Activated CD8-positive, alpha-beta memory T cell treated with anti-CD3 and anti-CD28 coated beads for 24 hours (primary cell): ENCODE data around the gene TBC1D10A.
A peak's percentile ranks its signal among the peaks of the same experiment; 100 is the strongest.

Source experiments
- DNase-seq: peaks from one replicate; pipeline ENCODE4 v3.0.0-alpha.2; 2020

Gene TBC1D10A

GRCh38 chr22:30297991-30298701 is 28.6 kb downstream of the TBC1D10A start:
- DNase-seq, result no peak

GRCh38 chr22:30297276-30297990 is 29.3 kb downstream of the TBC1D10A start:
- no peak for DNase-seq

GRCh38 chr22:30296833-30297232 is 29.9 kb downstream of the TBC1D10A start:
- DNase-seq, result no peak

- DNase-seq, result no peak
Measured at GRCh38 chr22:30296324-30296723, 30.4 kb downstream of the TBC1D10A start.

- DNase-seq, result no peak
Measured at GRCh38 chr22:30295576-30295975, 31.2 kb downstream of the TBC1D10A start.

GRCh38 chr22:30294830-30295229 is 31.9 kb downstream of the TBC1D10A start:
- DNase-seq, result no peak

- no peak for DNase-seq
Measured at GRCh38 chr22:30294066-30294465, 32.7 kb downstream of the TBC1D10A start.

- DNase-seq, result no peak
Measured at GRCh38 chr22:30293026-30293425, 33.7 kb downstream of the TBC1D10A start.

- no peak for DNase-seq
Measured at GRCh38 chr22:30292069-30292970, 34.4 kb downstream of the TBC1D10A start.

- DNase-seq, result no peak
Measured at GRCh38 chr22:30291058-30291892, 35.5 kb downstream of the TBC1D10A start.

- no peak for DNase-seq
Measured at GRCh38 chr22:30290342-30291057, 36.2 kb downstream of the TBC1D10A start.

GRCh38 chr22:30289980-30290313 is 36.8 kb downstream of the TBC1D10A start:
- DNase-seq, result no peak

- peak; percentile 96 for DNase-seq
Measured at GRCh38 chr22:30289141-30289979, 37.4 kb downstream of the TBC1D10A start, which contains the start of gene CASTOR1. TSS of gene CASTOR1 (minus strand) at chr22:30289505. CDS start at chr22:30289497, 8 bp downstream.

- DNase-seq, result no peak
Measured at GRCh38 chr22:30288419-30289140, 38.2 kb downstream of the TBC1D10A start.

GRCh38 chr22:30287648-30288418 is 38.9 kb downstream of the TBC1D10A start:
- peak; percentile 95 for DNase-seq

GRCh38 chr22:30286813-30287647 is 39.7 kb downstream of the TBC1D10A start:
- DNase-seq, result peak; percentile 97

- DNase-seq, result no peak
Measured at GRCh38 chr22:30286331-30286730, 40.4 kb downstream of the TBC1D10A start.

GRCh38 chr22:30285846-30286200 is 40.9 kb downstream of the TBC1D10A start:
- no peak for DNase-seq
